ENCODE results near the gene USP17L18.
"Not testable (repeated sequence)": the region's sequence is repeated elsewhere in the genome, so short reads cannot be mapped to it uniquely, and the experiment has no call there.

The USP17L18 gene

GRCh38 chr4:9234085-9234484 lies 14.3 kb upstream of the USP17L18 start, which contains the start of gene USP17L15:
TSS of gene USP17L15 (plus strand) at chr4:9234385. CDS start at chr4:9234385, 0 bp downstream.
- H3K4me3 ChIP-seq (ENCODE audit: control insufficient read depth in 1 of 7, extremely low read depth in 1 of 7, insufficient read depth in 4 of 7, low read depth in 2 of 7, low read length in 6 of 7); H3K4me1 ChIP-seq (ENCODE audit: control extremely low read depth in 1 of 4, control insufficient read depth in 4 of 4, insufficient read depth in 4 of 4, low read length in 3 of 4); DNase-seq; POLR2A ChIA-PET; CTCF ChIA-PET; H3K27ac ChIP-seq (ENCODE audit: insufficient read depth in 1 of 2, low read depth in 1 of 2, low read length in 2 of 2, poor library complexity in 1 of 2, severe bottlenecking in 2 of 2); H3K9me3 ChIP-seq (ENCODE audit: control extremely low read depth in 1 of 5, control insufficient read depth in 4 of 5, insufficient read depth in 2 of 5, low read depth in 1 of 5, low read length in 4 of 5); H3K36me3 ChIP-seq (ENCODE audit: control insufficient read depth in 4 of 4, insufficient read depth in 4 of 4, low read length in 3 of 4); H3K27me3 ChIP-seq (replicated peaks in 2 of 5; ENCODE audit: control insufficient read depth in 4 of 5, insufficient read depth in 5 of 5, low read length in 4 of 5): not testable (repeated sequence)
- WGBS (ENCODE audit: insufficient coverage): no CpG with 5 or more reads among the region's 15 CpGs

- DNase-seq: peak in 1 of 3 donors; percentile 0
- H3K27me3 ChIP-seq (replicated peaks in 2 of 5; ENCODE audit: control insufficient read depth in 4 of 5, insufficient read depth in 5 of 5, low read length in 4 of 5); H3K4me1 ChIP-seq (ENCODE audit: control extremely low read depth in 1 of 4, control insufficient read depth in 4 of 4, insufficient read depth in 4 of 4, low read length in 3 of 4); POLR2A ChIA-PET; H3K9me3 ChIP-seq (ENCODE audit: control extremely low read depth in 1 of 5, control insufficient read depth in 4 of 5, insufficient read depth in 2 of 5, low read depth in 1 of 5, low read length in 4 of 5); CTCF ChIA-PET; H3K4me3 ChIP-seq (ENCODE audit: control insufficient read depth in 1 of 7, extremely low read depth in 1 of 7, insufficient read depth in 4 of 7, low read depth in 2 of 7, low read length in 6 of 7); H3K36me3 ChIP-seq (ENCODE audit: control insufficient read depth in 4 of 4, insufficient read depth in 4 of 4, low read length in 3 of 4); H3K27ac ChIP-seq (ENCODE audit: insufficient read depth in 1 of 2, low read depth in 1 of 2, low read length in 2 of 2, poor library complexity in 1 of 2, severe bottlenecking in 2 of 2): not testable (repeated sequence)
- no CpG with 5 or more reads among the region's 12 CpGs for WGBS (ENCODE audit: insufficient coverage)
Observed at GRCh38 chr4:9238461-9238860, 10.0 kb upstream of the USP17L18 start.

GRCh38 chr4:9243579-9243978 lies 4.9 kb upstream of the USP17L18 start, which contains the start of gene USP17L17:
TSS of gene USP17L17 (plus strand) at chr4:9243879. CDS start at chr4:9243879, 0 bp downstream.
- H3K27ac ChIP-seq (ENCODE audit: insufficient read depth in 1 of 2, low read depth in 1 of 2, low read length in 2 of 2, poor library complexity in 1 of 2, severe bottlenecking in 2 of 2); POLR2A ChIA-PET; H3K4me1 ChIP-seq (ENCODE audit: control extremely low read depth in 1 of 4, control insufficient read depth in 4 of 4, insufficient read depth in 4 of 4, low read length in 3 of 4); H3K36me3 ChIP-seq (ENCODE audit: control insufficient read depth in 4 of 4, insufficient read depth in 4 of 4, low read length in 3 of 4); CTCF ChIA-PET; H3K9me3 ChIP-seq (ENCODE audit: control extremely low read depth in 1 of 5, control insufficient read depth in 4 of 5, insufficient read depth in 2 of 5, low read depth in 1 of 5, low read length in 4 of 5); H3K4me3 ChIP-seq (ENCODE audit: control insufficient read depth in 1 of 7, extremely low read depth in 1 of 7, insufficient read depth in 4 of 7, low read depth in 2 of 7, low read length in 6 of 7); DNase-seq; H3K27me3 ChIP-seq (replicated peaks in 2 of 5; ENCODE audit: control insufficient read depth in 4 of 5, insufficient read depth in 5 of 5, low read length in 4 of 5): not testable (repeated sequence)
- no CpG with 5 or more reads among the region's 14 CpGs for WGBS (ENCODE audit: insufficient coverage)

- no CpG with 5 or more reads among the region's 13 CpGs for WGBS (ENCODE audit: insufficient coverage)
- H3K4me3 ChIP-seq (ENCODE audit: control insufficient read depth in 1 of 7, extremely low read depth in 1 of 7, insufficient read depth in 4 of 7, low read depth in 2 of 7, low read length in 6 of 7); H3K27me3 ChIP-seq (replicated peaks in 2 of 5; ENCODE audit: control insufficient read depth in 4 of 5, insufficient read depth in 5 of 5, low read length in 4 of 5); H3K36me3 ChIP-seq (ENCODE audit: control insufficient read depth in 4 of 4, insufficient read depth in 4 of 4, low read length in 3 of 4); H3K4me1 ChIP-seq (ENCODE audit: control extremely low read depth in 1 of 4, control insufficient read depth in 4 of 4, insufficient read depth in 4 of 4, low read length in 3 of 4); DNase-seq; H3K27ac ChIP-seq (ENCODE audit: insufficient read depth in 1 of 2, low read depth in 1 of 2, low read length in 2 of 2, poor library complexity in 1 of 2, severe bottlenecking in 2 of 2); H3K9me3 ChIP-seq (ENCODE audit: control extremely low read depth in 1 of 5, control insufficient read depth in 4 of 5, insufficient read depth in 2 of 5, low read depth in 1 of 5, low read length in 4 of 5); CTCF ChIA-PET; POLR2A ChIA-PET: not testable (repeated sequence)
Observed at GRCh38 chr4:9253078-9253477, 4.6 kb downstream of the USP17L18 start, which contains the start of gene USP17L19. TSS of gene USP17L19 (plus strand) at chr4:9253378. CDS start at chr4:9253378, 0 bp downstream.

GRCh38 chr4:9257824-9258223 lies 9.4 kb downstream of the USP17L18 start, which contains the start of gene USP17L20:
TSS of gene USP17L20 (plus strand) at chr4:9258124. CDS start at chr4:9258124, 0 bp downstream.
- no CpG with 5 or more reads among the region's 15 CpGs for WGBS (ENCODE audit: insufficient coverage)
- CTCF ChIA-PET; POLR2A ChIA-PET; DNase-seq; H3K27ac ChIP-seq (ENCODE audit: insufficient read depth in 1 of 2, low read depth in 1 of 2, low read length in 2 of 2, poor library complexity in 1 of 2, severe bottlenecking in 2 of 2); H3K4me3 ChIP-seq (ENCODE audit: control insufficient read depth in 1 of 7, extremely low read depth in 1 of 7, insufficient read depth in 4 of 7, low read depth in 2 of 7, low read length in 6 of 7); H3K36me3 ChIP-seq (ENCODE audit: control insufficient read depth in 4 of 4, insufficient read depth in 4 of 4, low read length in 3 of 4); H3K4me1 ChIP-seq (ENCODE audit: control extremely low read depth in 1 of 4, control insufficient read depth in 4 of 4, insufficient read depth in 4 of 4, low read length in 3 of 4); H3K9me3 ChIP-seq (ENCODE audit: control extremely low read depth in 1 of 5, control insufficient read depth in 4 of 5, insufficient read depth in 2 of 5, low read depth in 1 of 5, low read length in 4 of 5); H3K27me3 ChIP-seq (replicated peaks in 2 of 5; ENCODE audit: control insufficient read depth in 4 of 5, insufficient read depth in 5 of 5, low read length in 4 of 5): not testable (repeated sequence)

- H3K27ac ChIP-seq (ENCODE audit: insufficient read depth in 1 of 2, low read depth in 1 of 2, low read length in 2 of 2, poor library complexity in 1 of 2, severe bottlenecking in 2 of 2); H3K9me3 ChIP-seq (ENCODE audit: control extremely low read depth in 1 of 5, control insufficient read depth in 4 of 5, insufficient read depth in 2 of 5, low read depth in 1 of 5, low read length in 4 of 5); H3K4me1 ChIP-seq (ENCODE audit: control extremely low read depth in 1 of 4, control insufficient read depth in 4 of 4, insufficient read depth in 4 of 4, low read length in 3 of 4); H3K4me3 ChIP-seq (ENCODE audit: control insufficient read depth in 1 of 7, extremely low read depth in 1 of 7, insufficient read depth in 4 of 7, low read depth in 2 of 7, low read length in 6 of 7); CTCF ChIA-PET; DNase-seq; H3K36me3 ChIP-seq (ENCODE audit: control insufficient read depth in 4 of 4, insufficient read depth in 4 of 4, low read length in 3 of 4); POLR2A ChIA-PET; H3K27me3 ChIP-seq (replicated peaks in 2 of 5; ENCODE audit: control insufficient read depth in 4 of 5, insufficient read depth in 5 of 5, low read length in 4 of 5): not testable (repeated sequence)
- WGBS (ENCODE audit: insufficient coverage): no CpG with 5 or more reads among the region's 13 CpGs
Observed at GRCh38 chr4:9262572-9262971, 14.1 kb downstream of the USP17L18 start, which contains the start of gene USP17L21. TSS of gene USP17L21 (plus strand) at chr4:9262872. CDS start at chr4:9262872, 0 bp downstream.

GRCh38 chr4:9267319-9267718 lies 18.9 kb downstream of the USP17L18 start, which contains the start of gene USP17L22:
TSS of gene USP17L22 (plus strand) at chr4:9267619. CDS start at chr4:9267619, 0 bp downstream.
- POLR2A ChIA-PET; H3K4me3 ChIP-seq (ENCODE audit: control insufficient read depth in 1 of 7, extremely low read depth in 1 of 7, insufficient read depth in 4 of 7, low read depth in 2 of 7, low read length in 6 of 7); CTCF ChIA-PET; H3K9me3 ChIP-seq (ENCODE audit: control extremely low read depth in 1 of 5, control insufficient read depth in 4 of 5, insufficient read depth in 2 of 5, low read depth in 1 of 5, low read length in 4 of 5); H3K27me3 ChIP-seq (replicated peaks in 2 of 5; ENCODE audit: control insufficient read depth in 4 of 5, insufficient read depth in 5 of 5, low read length in 4 of 5); DNase-seq; H3K36me3 ChIP-seq (ENCODE audit: control insufficient read depth in 4 of 4, insufficient read depth in 4 of 4, low read length in 3 of 4); H3K4me1 ChIP-seq (ENCODE audit: control extremely low read depth in 1 of 4, control insufficient read depth in 4 of 4, insufficient read depth in 4 of 4, low read length in 3 of 4); H3K27ac ChIP-seq (ENCODE audit: insufficient read depth in 1 of 2, low read depth in 1 of 2, low read length in 2 of 2, poor library complexity in 1 of 2, severe bottlenecking in 2 of 2): not testable (repeated sequence)
- no CpG with 5 or more reads among the region's 15 CpGs for WGBS (ENCODE audit: insufficient coverage)
